Prostate gland (tissue), 2 donors: Measurements from ENCODE around the gene DOCK6.

Experiments used
- CTCF ChIP-seq, 4 experiments: fragments of 200-600 bp in 2 of 4; fragments of 450-650 bp in 2 of 4; sonication (generic) in 2 of 4; IDR thresholded peaks; 1 replicate in 3 of 4; 2 replicates in 1 of 4; pipeline ENCODE4 v1.5.1; 2016 to 2019; ENCODE audit warnings: antibody characterized with exemption in 4 of 4, mild to moderate bottlenecking in 2 of 4, moderate library complexity in 2 of 4
- POLR2A ChIP-seq: fragments of 450-650 bp; IDR thresholded peaks from one replicate; pipeline ENCODE4 v1.6.1; 2016; ENCODE audit warnings: antibody characterized with exemption, mild to moderate bottlenecking
- POLR2AphosphoS5 ChIP-seq: sonication (generic); formaldehyde crosslinking; IDR thresholded peaks from one replicate; pipeline ENCODE4 v1.6.1; 2017; ENCODE audit warnings: antibody characterized with exemption

- TF ChIP-seq CTCF (IDR thresholded peaks at IDR 0.05): no peak
- no peak for TF ChIP-seq POLR2A
- no peak for TF ChIP-seq POLR2AphosphoS5
These were observed 82.5 kb downstream of the DOCK6 start for GRCh38 chr19:11179716-11180297.
